Adrenal gland (tissue), 12 donors: ENCODE measurements around the gene KIF16B. TPM values are rescaled to one million over a fixed set of nuclear protein-coding genes. Genes with fewer than 3 reads are reported as not detected.

Source experiments
- DNase-seq, 7 donors: peaks; one replicate each; pipeline ENCODE4 v3.0.0-alpha.2; 2019 to 2020
- H3K27ac ChIP-seq, 5 donors: fragments of 200-600 bp; sonication (generic) in 4 of 5; 1 replicate in 3 of 5; 2 replicates in 2 of 5; pipeline versions ENCODE4 v1.5.1 to v1.8.0; 2016 to 2020; ENCODE audit warnings: mild to moderate bottlenecking in 1 of 5
- H3K27me3 ChIP-seq: fragments of 200-600 bp; 2 replicates; pipeline ENCODE4 v1.8.0; 2021
- H3K36me3 ChIP-seq, 2 donors: fragments of 200-600 bp; replicated peaks in 1 of 2; 1 replicate in 1 of 2; 2 replicates in 1 of 2; pipeline versions ENCODE4 v1.5.1 to v1.8.0; 2018 to 2022
- H3K4me1 ChIP-seq, 2 donors: fragments of 200-600 bp; replicated peaks in 1 of 2; 1 replicate in 1 of 2; 2 replicates in 1 of 2; pipeline versions ENCODE4 v1.5.1 to v1.8.0; 2018 to 2021
- H3K4me3 ChIP-seq, 4 donors: fragments of 200-600 bp; sonication (generic) in 3 of 4; one replicate each; pipeline ENCODE4 v1.5.1; 2016 to 2018
- H3K9me3 ChIP-seq, 3 donors: fragments of 200-600 bp; sonication (generic) in 1 of 3; replicated peaks in 1 of 3; 1 replicate in 2 of 3; 2 replicates in 1 of 3; pipeline versions ENCODE4 v1.5.1 to v1.8.0; 2016 to 2021
- CTCF ChIP-seq, 6 experiments: fragments of 450-650 bp in 4 of 6; fragments of 200-600 bp in 2 of 6; sonication (generic) in 1 of 6; IDR thresholded peaks; 1 replicate in 5 of 6; 2 replicates in 1 of 6; pipeline versions ENCODE4 v1.5.1 to v1.8.0; 2016 to 2021; ENCODE audit warnings: antibody characterized with exemption in 6 of 6, mild to moderate bottlenecking in 2 of 6, moderate library complexity in 1 of 6
- POLR2A ChIP-seq, 2 donors: fragments of 450-650 bp; IDR thresholded peaks; one replicate each; pipeline ENCODE4 v1.6.1; 2017; ENCODE audit warnings: antibody characterized with exemption in 2 of 2, mild to moderate bottlenecking in 2 of 2, moderate library complexity in 1 of 2
- WGBS, 4 donors: extraction: QIAGEN DNeasy Blood & Tissue Kit in 2 of 4; methylation state at CpG; one replicate each; pipeline versions ENCODE4 v1.1.5 to v1.1.7; 2013 to 2017; 5-methylcytosine and 5-hydroxymethylcytosine counted together
- intact Hi-C, 2 donors: fragments of 100-400 bp; cut with DNase I; formaldehyde crosslinking; loops; one replicate each; pipeline versions ENCODE4 v1.14.1 to v1.15.0; 2022 to 2023
- polyA plus RNA-seq, 3 donors: library from polyadenylated mRNA; stranded (reverse); fragments of 200-250 nt in 2 of 3; fragments of 350-450 nt in 1 of 3; fragmentation: Illumina TruSeq in 1 of 3; extraction: RNeasy Lipid Tissue Mini Kit (QIAGEN cat#74804) in 1 of 3; gene quantifications; one replicate each; pipeline ENCODE4 v1.2.3, GENCODE V29; 2013 to 2014
- total RNA-seq, 9 donors: library from RNA; depleted of rRNA in 4 of 9; stranded (reverse); fragments of >200 nt in 4 of 9; fragments of 120-200 nt in 1 of 9; fragmentation: NEBNext Ultra II Directional in 1 of 9; extraction: Animal tissue kit (Norgen Biotek cat#: 25700) in 1 of 9; gene quantifications; one replicate each; pipeline versions ENCODE4 v1.1.0 to v1.2.4, GENCODE V29; 2013 to 2023
- donor health status: healthy with polysubstance abuse.
- donor health status: Bipolar disorder and iron deficiency.
- donor health status: DM: yes; HTN: yes; CAD: no.
- donor health status: DM: no; HTN: no; CAD: no.
- donor health status: DM: no; HTN: no; CAD: no.
- donor health status: DM: yes; HTN: yes; CAD: no.

Gene KIF16B
- total and polyA plus RNA-seq, 12 donors, result 8.6 to 113 (median 36.1) TPM

GRCh38 chr20:16611817-16612216 lies 38.6 kb upstream of the KIF16B start:
- no peak for TF ChIP-seq POLR2A (IDR thresholded peaks at IDR 0.05)
- no peak for TF ChIP-seq CTCF (IDR thresholded peaks at IDR 0.05)
- intact Hi-C loops, result no loop called here
- no peaks in the 10 kb centered on the region for H3K36me3 ChIP-seq
- no peaks in the 10 kb centered on the region for H3K27me3 ChIP-seq
- H3K27ac ChIP-seq, result no peak overlapping the region
- DNase-seq, result no peak
- no peaks in the 10 kb centered on the region for H3K9me3 ChIP-seq
- 92 to 97% (median 95%) methylated on average over 4 to 6 of the region's 6 CpGs for WGBS, 4 donors
- peaks cover 4 to 14% of the 10 kb centered on the region in 2 donors for H3K4me1 ChIP-seq
- no peak overlapping the region for H3K4me3 ChIP-seq

GRCh38 chr20:16609066-16609465 lies 35.8 kb upstream of the KIF16B start:
- TF ChIP-seq POLR2A (IDR thresholded peaks at IDR 0.05), result no peak
- TF ChIP-seq CTCF (IDR thresholded peaks at IDR 0.05), result no peak
- Histone ChIP-seq H3K9me3 (no peaks in the 10 kb centered on the region), H3K27ac (no peak overlapping the region), H3K4me1 (peaks cover 4 to 14% of the 10 kb centered on the region in 2 donors), H3K27me3 (no peaks in the 10 kb centered on the region), H3K36me3 (no peaks in the 10 kb centered on the region), H3K4me3 (no peak overlapping the region)
- WGBS, 4 donors, result 72 to 82% (median 79%) methylated on average over 8 to 9 of the region's 9 CpGs
- intact Hi-C loops, result no loop called here
- DNase-seq, result peak in 5 of 7 donors; percentile 9 to 56 (median 25)

GRCh38 chr20:16608277-16608650 lies 35.0 kb upstream of the KIF16B start:
- 61 to 83% (median 74%) methylated on average over 2 of the region's 2 CpGs for WGBS, 4 donors
- Histone ChIP-seq H3K4me3 (no peak overlapping the region), H3K36me3 (no peaks in the 10 kb centered on the region), H3K27ac (no peak overlapping the region), H3K4me1 (peaks cover 4 to 14% of the 10 kb centered on the region in 2 donors), H3K27me3 (no peaks in the 10 kb centered on the region), H3K9me3 (no peaks in the 10 kb centered on the region)
- no peak for TF ChIP-seq CTCF (IDR thresholded peaks at IDR 0.05)
- TF ChIP-seq POLR2A (IDR thresholded peaks at IDR 0.05), result no peak
- DNase-seq, result peak in 6 of 7 donors; percentile 26 to 64 (median 48)
- intact Hi-C loops, result no loop called here

GRCh38 chr20:16607364-16608276 lies 34.4 kb upstream of the KIF16B start:
- Histone ChIP-seq H3K36me3 (no peaks in the 10 kb centered on the region), H3K27ac (no peak overlapping the region), H3K9me3 (no peaks in the 10 kb centered on the region), H3K4me3 (no peak overlapping the region), H3K4me1 (peaks cover 4 to 14% of the 10 kb centered on the region in 2 donors), H3K27me3 (no peaks in the 10 kb centered on the region)
- WGBS, 4 donors, result 37 to 51% (median 44%) methylated on average over 12 of the region's 12 CpGs
- intact Hi-C loops, result no loop called here
- TF ChIP-seq POLR2A (IDR thresholded peaks at IDR 0.05), result no peak
- TF ChIP-seq CTCF (IDR thresholded peaks at IDR 0.05), result no peak
- peak in 1 of 7 donors; percentile 7 for DNase-seq
